Astrocyte (in vitro differentiated cells and primary cell): Measurements from ENCODE around the gene ADH1C.

Experiments used
- CTCF ChIP-seq: IDR thresholded peaks from 2 replicates; pipeline ENCODE4 v1.5.1; 2011; ENCODE audit warnings: low read depth, mild to moderate bottlenecking, inconsistent platforms, low read length, moderate library complexity; ENCODE audit not compliant: insufficient read depth
- EZH2 ChIP-seq: IDR thresholded peaks from 2 replicates; pipeline ENCODE4 v1.6.1; 2012; ENCODE audit warnings: mild to moderate bottlenecking, low read length, inconsistent platforms; ENCODE audit not compliant: insufficient read depth

- TF ChIP-seq CTCF (no peak), EZH2 (no peak)
Observed at GRCh38 chr4:99361268-99361898, 8.8 kb upstream of the ADH1C start.
